GM21737 (cell line): Measurements from ENCODE around the gene RAPGEF2.
"Not testable (repeated sequence)": the region's sequence is repeated elsewhere in the genome, so short reads cannot be mapped to it uniquely, and the experiment has no call there.

Experiments used
- ATAC-seq: cut with Tn5 transposase; IDR thresholded peaks from one replicate; pipeline ENCODE4 v1.9.1; 2021; ENCODE audit warnings: mild to moderate bottlenecking, moderate library complexity; ENCODE audit not compliant: unreplicated experiment

RAPGEF2 gene

GRCh38 chr4:159358226-159358625 lies 255.3 kb downstream of the RAPGEF2 start:
- ATAC-seq: no peak

- ATAC-seq: no peak
These were observed 257.7 kb downstream of the RAPGEF2 start for GRCh38 chr4:159360549-159360948.

- no peak for ATAC-seq
These were observed 260.5 kb downstream of the RAPGEF2 start for GRCh38 chr4:159363361-159363760.

GRCh38 chr4:159366966-159367780 lies 264.3 kb downstream of the RAPGEF2 start:
- ATAC-seq: no peak

GRCh38 chr4:159367781-159368080 lies 264.9 kb downstream of the RAPGEF2 start:
- ATAC-seq: peak; percentile 57

GRCh38 chr4:159368320-159368719 lies 265.4 kb downstream of the RAPGEF2 start:
- no peak for ATAC-seq

GRCh38 chr4:159369256-159369655 lies 266.4 kb downstream of the RAPGEF2 start:
- no peak for ATAC-seq

GRCh38 chr4:159370286-159370685 lies 267.4 kb downstream of the RAPGEF2 start:
- no peak for ATAC-seq

- no peak for ATAC-seq
These were observed 272.1 kb downstream of the RAPGEF2 start for GRCh38 chr4:159374749-159375530.

GRCh38 chr4:159376289-159376688 lies 273.4 kb downstream of the RAPGEF2 start:
- no peak for ATAC-seq

GRCh38 chr4:159378056-159378616 lies 275.3 kb downstream of the RAPGEF2 start:
- ATAC-seq: no peak

- ATAC-seq: not testable (repeated sequence)
These were observed 276.2 kb downstream of the RAPGEF2 start for GRCh38 chr4:159379064-159379463.

- no peak for ATAC-seq
These were observed 277.0 kb downstream of the RAPGEF2 start for GRCh38 chr4:159379836-159380235.

GRCh38 chr4:159382856-159383561 lies 280.1 kb downstream of the RAPGEF2 start:
- ATAC-seq: no peak

GRCh38 chr4:159383562-159383931 lies 280.7 kb downstream of the RAPGEF2 start:
- ATAC-seq: no peak

GRCh38 chr4:159384017-159384416 lies 281.1 kb downstream of the RAPGEF2 start:
- no peak for ATAC-seq

GRCh38 chr4:159384632-159385031 lies 281.8 kb downstream of the RAPGEF2 start:
- ATAC-seq: no peak

GRCh38 chr4:159386620-159387019 lies 283.7 kb downstream of the RAPGEF2 start:
- no peak for ATAC-seq

GRCh38 chr4:159389756-159390155 lies 286.9 kb downstream of the RAPGEF2 start:
- ATAC-seq: no peak

- no peak for ATAC-seq
These were observed 287.8 kb downstream of the RAPGEF2 start for GRCh38 chr4:159390648-159391047.

GRCh38 chr4:159395693-159396092 lies 292.8 kb downstream of the RAPGEF2 start:
- no peak for ATAC-seq
